Measurements from ENCODE around the gene CBFA2T3.

Gene CBFA2T3

DNA sequence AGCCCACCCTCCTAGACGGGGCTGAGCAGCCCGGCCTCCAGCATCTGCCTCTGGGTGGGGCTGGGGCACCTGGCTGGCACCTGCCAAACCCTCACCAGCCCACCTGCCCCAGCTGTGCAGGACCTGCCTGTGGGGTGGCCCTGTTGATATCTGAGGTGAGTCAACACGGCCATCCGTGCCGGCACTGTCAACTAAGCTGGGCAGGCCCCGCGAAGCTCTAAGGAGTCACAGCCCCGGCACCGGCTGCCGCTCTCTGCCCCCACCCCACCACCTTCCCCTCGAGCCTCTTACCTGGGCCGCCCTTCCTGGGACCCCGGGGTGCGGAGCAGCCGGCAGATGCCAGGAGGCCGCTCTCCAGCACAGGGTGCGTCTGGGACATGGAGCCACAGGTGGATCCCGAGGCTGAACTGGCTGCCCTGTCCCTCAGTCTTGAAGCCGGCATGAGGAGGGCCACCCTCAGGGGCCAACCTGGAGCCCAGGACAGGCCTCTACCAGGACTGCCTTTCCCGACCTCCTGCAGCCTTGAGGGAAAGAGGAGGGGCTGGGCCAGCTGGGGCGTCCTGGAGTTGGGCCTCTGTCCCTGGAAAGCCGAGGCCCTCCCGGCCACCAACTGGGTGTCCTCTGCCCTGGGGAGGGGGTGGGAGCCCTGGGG lies 515 bp downstream of the CBFA2T3 start:
- DNase-seq (ENCODE audit: low spot score): no peak

DNA sequence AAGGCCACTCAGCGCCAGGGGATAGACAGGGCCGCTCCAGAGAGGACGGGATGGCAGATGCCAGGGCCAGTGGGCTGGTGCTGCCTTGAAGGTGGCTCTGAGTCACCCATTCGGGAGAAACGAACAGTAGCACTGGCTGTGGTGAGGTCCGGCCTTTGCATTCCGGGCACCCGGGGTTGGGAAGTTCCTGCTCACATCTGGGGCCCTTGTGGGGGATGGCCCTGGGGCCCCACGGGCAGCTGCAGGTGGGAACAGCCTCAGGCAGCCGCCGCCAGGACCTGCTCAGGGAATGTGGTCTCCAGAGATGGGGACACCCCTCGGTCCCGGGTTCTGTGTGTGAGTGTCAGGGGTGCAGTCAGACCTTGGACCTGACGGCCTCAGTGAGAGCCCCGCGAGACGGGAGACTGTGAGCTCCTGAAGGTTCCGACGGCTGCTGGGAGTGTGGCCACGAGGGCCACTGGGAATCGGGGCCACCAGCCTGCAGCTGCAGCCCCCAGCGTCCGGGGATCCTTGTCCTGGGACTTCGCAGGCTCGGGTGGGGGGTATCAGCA lies 1.4 kb downstream of the CBFA2T3 start:
- no peak for DNase-seq (ENCODE audit: low spot score)

DNA sequence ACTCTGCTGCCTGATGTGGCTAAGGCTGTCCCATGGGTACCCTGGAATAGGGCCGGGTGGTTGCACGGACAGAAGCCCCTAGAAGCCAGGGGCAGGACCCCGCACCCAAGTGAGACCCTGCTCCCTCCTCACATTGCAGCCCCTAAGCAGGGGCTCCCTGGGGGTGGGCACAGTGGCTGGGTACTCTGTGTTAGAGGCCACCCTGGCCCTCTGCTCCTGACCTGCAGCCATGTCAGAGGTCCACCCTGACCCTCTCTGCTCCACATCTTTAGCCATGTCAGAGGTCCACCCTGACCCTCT lies 2.1 kb downstream of the CBFA2T3 start:
- no peak for DNase-seq (ENCODE audit: low spot score)

DNA sequence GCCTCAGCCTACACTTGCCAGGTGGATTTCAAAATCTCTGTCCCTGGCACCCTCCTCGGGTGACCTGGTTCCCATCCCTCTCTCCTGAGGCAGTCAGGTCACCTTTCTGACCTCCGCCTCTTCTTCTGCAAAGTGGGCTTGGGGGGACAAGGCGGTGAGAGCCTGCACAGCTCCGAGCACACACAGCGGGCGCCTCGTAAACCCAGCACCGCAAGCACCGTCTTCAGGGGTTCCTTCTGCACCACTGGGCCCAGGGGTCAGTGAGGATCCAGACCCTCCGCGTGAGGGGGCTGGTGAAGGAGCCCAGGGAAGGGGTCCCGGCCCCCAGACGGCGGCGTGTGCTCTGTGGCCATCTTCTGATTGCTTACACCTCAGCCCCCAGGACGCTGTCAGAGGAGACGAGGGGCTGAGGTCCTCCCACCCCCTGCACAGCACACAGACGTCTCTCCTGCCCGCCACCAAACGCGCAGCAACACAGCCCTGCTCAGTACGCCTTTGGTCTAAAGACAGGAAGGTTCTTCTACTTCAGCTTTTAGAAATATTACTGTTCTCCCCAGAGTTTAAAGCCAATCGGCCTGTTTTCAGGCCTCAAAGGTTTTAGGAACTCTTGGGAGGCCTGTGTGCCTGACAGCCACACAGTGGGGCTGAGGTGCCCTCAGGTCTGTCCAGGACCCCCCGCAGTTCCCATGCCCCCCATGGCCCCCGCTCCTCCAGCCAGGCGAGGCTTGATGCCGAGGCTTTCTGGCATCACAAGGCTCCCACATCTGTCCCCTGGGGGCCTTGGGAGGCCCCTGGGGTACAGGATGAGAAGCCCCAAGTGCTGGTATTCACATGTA lies 2.7 kb downstream of the CBFA2T3 start:
- no peak for DNase-seq (ENCODE audit: low spot score)

DNA sequence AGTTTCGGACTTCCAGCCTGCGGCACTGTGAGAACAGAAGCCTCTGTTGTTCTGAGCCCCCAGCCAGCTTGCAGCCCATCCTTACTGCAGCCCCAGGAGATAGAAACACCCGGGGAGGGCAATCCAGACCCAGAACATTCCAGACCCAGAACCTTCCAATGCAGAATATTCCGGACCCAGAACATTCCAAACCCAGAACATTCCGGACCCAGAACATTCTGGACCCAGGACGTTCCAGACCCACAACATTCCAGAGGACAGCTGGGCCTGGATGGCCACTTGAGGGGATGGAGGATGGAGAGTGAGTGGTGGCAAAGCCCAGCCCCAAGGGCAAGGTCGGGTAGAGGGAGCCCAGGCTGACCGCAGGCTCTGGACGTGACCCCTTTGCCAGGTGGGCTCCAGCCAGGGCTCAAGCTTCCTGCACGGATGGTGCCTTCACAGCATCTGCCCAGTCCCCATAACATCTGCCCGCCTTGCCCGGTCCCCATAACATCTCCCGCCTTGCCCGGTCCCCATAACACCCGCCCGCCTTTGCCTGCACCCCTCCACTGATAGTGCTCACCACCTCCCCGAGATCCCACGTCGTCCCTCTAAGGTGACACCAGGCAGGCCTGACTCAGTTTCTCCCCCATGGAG lies 3.5 kb downstream of the CBFA2T3 start:
- no peak for DNase-seq (ENCODE audit: low spot score)

DNA sequence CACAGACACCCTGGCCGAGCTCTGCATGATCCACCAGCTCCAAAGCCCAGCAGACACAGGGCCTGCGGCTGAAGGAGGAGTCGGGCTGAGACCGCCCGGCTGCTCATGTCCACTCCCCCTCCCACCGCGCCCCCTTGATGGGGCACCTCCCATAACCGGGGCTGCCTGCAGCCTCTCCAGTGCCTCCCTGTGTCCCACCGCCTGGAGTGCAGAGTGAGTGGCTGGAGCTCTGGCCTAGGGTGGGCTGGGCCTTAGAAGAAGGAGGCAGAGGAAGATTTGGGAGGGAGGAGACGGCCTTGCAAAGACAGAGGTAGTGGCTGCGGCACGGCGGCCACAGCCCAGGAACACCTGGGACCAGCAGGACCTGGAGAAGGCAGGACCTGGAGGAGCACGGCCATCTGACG lies 4.0 kb downstream of the CBFA2T3 start:
- DNase-seq (ENCODE audit: low spot score): no peak

DNA sequence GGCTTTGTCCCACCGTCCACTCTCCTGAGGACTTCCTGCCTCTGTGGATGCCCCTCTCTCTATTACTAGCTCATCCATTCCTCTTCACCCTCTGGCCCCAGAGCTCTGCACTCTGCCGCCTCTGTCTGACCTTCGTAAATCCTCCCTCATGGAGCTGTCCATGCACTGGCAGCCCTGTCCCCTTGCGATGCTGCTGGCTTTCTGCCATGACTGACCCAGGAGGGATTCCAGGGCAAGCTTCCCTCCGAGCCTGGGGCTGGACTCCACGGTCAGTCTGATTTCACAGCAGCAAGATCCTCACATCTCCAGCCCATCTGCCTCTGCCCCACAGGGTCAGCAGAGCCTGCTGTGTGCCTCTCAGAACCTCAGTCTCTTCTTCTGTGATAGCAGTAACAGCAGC lies 4.7 kb downstream of the CBFA2T3 start:
- DNase-seq (ENCODE audit: low spot score): no peak

DNA sequence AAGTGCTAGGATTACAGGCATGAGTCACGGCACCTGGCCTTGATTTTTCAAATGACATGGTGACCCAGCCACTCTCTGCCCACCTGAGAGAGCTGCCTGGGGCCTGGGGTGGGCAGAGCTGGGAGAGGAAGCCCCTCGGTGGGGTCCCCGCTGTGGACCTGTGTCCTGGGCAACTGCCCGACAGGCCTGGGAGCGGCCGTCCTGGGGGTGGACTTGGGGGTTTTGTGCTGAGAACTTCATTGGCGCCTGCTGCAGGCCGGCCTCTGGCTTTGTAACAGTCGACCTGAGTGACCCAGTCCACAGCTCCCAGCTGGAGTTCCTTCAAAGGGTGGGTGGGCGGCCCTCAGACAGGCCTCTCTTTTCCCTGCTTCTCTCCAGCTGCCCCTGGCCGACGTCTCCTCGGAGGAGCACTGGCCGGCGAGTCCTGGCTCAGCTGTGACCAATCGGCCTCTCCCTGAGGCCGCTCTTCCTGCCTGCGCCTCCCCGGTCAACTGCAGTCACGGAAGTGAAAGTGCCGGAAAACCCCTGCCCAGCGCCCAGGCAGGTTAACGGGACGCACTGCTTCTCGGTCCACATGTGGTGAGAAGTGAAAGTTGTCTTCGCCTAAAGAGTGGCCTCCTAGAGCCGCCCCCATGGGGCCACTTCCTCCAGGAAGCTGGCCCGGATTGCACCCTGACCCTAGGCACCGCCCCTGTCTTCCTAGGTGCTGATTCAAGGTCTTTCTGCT lies 5.5 kb downstream of the CBFA2T3 start:
- no peak for DNase-seq (ENCODE audit: low spot score)

DNA sequence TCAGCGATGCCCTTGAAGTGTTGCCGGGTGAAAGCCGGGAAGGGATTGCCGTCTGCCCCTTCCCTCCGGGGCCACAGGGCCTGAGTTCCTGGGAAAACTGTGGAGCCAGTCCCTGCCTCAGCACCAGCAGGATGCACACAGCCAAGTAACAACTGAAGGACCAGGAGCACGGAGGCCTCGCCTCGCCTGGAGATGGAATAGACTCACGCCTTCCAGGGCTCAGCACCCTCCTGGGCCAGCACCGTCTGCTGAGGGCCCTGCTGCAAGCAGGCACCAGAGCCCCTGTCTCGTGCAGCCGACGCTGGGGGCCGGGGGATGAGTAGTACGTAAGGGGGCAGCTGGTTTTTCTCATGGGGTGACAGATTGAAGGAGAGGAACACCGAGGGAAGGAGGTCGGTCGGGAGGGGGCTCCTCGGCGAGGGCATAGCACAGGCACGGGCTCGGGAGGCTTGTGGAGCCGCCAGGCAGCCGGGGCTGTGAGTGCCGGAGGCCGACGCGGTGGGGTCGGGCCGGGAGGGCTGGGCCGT lies 6.4 kb downstream of the CBFA2T3 start:
- DNase-seq (ENCODE audit: low spot score): no peak

DNA sequence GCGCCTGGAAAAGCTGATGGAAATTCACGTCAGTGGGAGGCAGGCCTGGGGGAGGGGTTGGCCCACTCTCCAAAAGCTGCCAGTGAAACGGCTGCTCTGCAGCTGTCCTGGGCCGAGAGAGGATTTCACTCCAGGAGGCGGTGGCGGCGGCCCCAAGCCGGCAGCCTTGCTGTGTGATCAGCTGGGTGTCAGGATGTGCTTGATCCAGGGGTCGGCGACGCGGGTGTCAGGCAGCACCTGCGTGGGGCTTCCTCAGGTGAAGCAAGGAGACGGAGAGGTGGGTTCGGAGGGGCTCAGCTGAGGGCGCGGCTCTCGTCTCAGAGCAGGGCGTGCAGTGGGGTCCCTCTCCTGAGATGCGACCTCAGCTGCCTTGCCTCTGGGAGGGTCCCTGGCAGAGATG lies 7.0 kb downstream of the CBFA2T3 start:
- DNase-seq (ENCODE audit: low spot score): no peak

DNA sequence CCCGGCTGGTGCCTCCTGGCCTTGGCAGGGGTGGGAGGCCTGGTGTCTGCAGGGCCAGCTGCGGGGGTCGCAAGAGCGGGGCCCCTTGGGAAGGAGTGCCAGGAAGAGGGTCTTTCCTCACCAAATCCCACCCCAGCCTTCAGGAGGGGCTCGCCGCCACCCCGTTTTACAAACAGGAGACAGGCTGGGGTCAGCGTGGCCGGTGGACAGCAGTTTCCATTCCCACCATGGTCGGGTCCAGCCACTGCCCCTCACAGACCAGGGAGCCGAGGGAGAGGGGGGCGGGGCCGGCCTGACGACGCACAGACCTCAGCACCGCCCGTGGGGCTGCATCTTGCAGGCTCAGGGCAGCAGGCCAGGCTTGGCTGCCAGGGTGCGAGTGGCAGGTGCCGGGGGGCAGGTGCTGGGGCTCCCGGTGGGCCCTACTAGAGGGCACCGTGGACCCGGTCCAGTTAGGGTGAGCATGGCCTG lies 7.6 kb downstream of the CBFA2T3 start:
- DNase-seq (ENCODE audit: low spot score): no peak

DNA sequence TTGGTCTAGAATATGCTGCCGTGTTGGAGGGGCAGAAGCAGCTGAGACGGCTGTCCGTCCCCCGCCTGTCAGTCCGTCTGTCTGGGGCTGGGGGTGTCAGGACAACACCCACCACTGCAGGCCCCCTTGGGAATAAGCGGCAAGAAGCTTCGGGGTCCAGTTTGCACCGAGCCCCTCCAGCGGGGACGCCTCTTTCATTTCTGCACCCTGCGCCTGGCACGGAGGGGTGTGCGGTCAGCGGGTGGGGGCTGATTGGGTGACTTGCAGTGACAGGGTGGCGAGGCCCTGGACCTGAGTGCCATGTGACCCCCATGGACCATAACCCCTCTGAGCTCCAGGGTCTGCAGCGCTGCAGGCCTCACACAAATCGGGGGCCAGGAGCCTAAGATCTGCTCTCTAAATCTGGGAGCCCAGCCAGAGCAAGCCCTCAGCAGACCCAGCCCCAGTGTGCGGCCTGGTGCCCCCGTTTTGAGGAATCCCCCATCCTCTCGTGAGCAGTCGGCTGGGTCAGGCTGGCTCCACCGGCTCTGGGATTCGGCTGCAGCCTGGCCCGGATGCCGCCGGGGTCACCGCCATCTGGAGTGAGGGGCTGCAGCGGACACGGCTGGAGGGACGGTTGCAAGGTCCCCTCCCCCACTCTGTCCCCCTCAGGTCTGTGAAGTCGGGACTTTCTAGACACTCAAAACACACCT lies 8.3 kb downstream of the CBFA2T3 start:
- DNase-seq (ENCODE audit: low spot score): no peak

DNA sequence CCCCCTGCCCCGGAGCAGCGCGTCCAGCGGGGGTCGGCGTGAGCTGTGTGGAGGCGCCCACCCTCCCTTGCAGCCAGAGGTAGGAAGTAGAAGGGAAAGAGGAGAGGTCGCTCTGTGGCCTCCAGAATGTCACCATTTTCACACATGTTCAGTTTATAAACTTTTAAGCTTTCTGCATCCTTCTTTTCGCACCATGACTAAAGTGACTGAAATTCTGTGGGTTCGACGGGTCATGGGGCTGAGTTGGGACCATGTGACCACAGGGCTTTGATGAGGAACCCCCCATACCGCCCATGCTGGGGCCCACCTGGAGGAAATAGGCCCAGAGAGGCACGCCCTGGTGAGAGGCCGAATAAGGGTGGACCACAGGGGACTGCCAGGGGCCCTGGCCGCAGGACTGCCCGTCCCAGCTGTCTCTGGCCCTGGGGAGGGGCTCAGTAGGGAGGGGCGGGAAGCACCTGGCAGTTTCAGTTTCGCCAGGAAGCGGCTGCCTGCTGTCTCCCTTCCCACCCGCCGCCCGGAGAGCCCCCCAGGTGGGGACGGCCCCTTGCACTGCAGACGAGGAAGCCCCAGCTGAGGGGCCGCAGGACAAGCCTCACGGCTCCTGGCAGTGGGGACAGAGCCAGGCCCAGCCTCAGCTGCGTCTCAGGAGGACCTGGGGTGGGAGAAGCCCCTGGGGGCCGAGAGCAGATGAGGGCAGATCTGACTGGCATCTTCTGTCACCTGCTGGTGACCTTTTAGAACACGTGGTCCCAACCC lies 9.0 kb downstream of the CBFA2T3 start:
- DNase-seq (ENCODE audit: low spot score): no peak

DNA sequence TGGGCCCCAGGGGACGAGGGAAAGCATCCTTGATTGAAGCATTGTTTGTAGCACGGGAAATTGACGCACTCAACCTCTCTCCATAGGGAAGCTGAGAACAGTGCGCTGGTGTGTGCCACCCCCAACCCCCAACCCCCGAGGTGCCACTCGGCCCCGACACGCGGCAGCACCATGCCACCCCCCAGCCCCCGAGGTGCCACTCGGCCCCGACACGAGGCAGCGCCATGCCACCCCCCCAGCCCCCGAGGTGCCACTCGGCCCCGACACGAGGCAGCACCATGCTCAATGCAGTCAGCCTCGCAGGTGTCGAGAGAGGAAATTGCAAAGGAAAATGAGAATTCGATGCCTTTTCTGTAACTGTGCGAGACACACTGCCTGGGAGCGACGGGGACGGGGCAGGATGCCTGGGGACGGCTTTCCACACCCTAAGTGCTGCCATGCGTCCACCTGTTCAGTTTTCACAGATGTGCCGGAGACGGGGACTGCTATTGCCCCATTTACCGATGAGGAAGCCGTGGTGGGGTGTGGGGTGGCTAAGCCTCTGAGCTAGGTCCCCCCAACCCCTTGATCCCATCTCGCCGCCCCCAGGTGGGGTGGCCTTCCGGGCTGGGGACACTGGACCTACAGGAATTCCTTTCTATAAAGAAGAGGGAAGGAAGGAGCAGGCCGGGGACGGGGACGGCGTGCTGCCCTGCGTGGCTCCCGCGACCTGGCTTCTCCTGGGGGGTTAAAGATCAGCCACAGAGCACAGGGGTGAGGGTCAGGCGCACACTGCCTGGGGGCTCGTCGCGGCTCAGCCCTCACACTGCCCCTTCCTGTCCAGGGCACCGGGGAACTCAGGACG lies 9.8 kb downstream of the CBFA2T3 start:
- no peak for DNase-seq (ENCODE audit: low spot score)

DNA sequence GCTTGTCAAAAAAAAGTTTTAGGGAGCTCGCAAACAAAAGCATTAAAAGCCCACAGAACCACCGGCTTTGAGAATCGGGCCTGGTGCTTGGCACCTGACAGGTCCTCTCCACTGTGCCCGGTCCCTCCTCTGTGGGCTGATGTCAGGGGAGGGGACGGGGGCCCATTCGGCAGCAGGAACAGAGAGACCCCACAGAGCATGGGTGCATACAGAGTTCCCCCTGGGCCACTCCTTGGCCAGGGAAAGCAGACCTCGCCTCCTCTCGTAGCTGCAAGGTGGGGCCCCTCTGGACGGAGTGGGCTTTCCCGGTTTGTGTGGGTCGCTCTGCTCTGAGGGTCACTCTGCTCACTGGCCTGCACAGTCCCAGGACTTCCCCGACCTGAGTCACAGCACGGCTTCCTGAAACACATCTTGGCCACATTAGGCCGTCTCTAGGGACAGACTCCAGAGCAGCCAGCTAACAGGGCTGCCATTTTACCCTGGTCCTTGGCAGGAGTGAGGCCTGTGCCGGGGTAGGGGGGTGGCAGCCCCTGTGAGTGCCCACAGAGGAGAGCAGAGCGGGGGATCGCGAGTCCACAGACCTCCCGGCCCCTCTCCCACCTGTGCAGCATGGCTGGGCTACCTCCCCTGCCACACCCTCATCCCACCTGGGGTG lies 11.1 kb downstream of the CBFA2T3 start:
- DNase-seq (ENCODE audit: low spot score): no peak

DNA sequence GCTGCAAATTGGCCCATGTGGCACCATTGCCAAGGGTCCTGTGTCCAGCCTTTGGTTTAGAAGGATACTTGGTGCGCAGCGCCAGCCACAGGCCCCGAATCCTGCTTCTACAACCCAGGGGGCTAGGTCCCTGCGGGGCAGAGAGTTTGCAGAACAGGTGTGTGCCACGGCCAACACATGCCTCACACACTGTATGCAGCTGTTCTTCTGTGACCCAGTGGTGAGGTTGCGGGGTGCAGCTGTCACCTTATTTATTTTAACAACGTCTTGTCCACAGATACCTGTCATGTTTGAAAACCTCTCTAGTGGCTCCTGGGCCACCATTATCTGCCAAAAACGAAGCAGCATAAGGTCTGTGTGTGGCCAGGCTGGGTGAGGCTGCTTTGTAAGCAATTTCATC lies 11.6 kb downstream of the CBFA2T3 start:
- no peak for DNase-seq (ENCODE audit: low spot score)

DNA sequence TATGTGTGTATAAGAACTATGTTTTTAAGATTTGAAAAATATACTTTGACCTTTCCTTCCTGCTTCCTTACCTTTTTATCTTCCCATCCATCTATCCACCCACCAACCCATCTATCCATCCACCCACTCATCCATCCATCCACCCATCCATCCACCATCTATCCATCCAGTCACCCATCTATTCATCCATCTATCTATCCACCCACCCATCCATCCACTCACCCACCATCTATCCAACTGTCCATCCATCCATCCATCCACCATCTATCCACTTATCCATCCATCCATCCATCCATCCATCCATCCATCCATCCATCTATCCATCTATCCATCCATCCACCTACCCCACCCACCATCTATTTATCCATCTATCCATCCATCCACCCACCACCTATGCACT lies 12.4 kb downstream of the CBFA2T3 start:
- no peak for DNase-seq (ENCODE audit: low spot score)

DNA sequence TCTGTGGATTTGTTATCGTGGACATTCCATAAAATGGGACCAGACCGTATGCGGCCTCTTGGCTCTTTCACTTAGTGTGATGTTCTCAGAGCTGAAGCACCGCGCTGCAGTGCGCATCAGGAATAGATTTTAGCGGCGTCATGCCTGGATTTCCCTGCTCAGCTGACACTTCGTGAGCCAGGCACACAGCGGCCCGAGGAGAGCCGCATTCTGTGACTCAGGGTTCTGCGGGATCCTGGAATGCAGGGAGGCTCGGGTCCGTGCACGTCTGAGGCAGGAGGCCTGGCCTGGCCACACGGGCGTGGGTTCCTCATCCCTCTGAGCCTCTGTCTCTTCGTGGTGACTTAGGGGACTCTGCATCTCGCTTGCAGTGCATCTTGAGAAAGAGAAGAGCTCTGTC lies 13.4 kb downstream of the CBFA2T3 start:
- no peak for DNase-seq (ENCODE audit: low spot score)

DNA sequence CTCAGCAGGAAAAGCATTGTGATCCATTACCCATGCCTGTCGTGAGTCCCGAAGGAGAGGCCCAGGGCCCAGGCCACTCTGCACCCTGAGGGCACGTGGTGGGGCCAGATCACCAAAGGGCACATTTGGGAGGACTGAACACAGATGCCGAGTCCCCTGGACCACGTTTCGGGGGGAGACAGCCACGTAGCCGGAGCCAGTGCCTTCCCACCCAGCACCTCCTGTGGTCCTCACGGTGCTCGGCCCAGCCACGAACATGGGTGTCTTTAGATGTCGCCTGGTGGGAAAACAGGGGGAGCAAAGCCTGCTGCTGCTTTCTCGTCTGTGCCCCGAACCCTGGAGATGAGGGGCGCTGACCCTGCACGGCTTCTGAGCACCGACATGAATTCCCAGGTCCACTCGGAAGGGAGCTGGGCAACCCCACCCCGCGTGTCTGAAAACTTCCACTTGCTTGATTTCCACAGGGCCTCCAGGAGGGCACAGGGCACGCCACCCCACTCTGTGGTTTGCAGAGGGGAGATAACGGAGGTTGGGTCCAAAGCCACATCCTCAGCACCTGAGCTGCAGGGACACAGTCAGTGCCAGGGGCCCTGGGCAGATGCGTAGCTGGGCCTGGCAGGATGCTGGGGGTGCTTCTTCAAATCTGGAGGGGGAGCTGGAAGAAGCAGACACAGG lies 14.4 kb downstream of the CBFA2T3 start:
- DNase-seq (ENCODE audit: low spot score): no peak
